Cardiac muscle cell (in vitro differentiated cells and primary cell): ENCODE results near the gene UCK2. TPM values are rescaled to one million over a fixed set of nuclear protein-coding genes. Genes with fewer than 3 reads are reported as not detected.
A peak's percentile ranks its signal among the peaks of the same experiment; 100 is the strongest.

Experiments used
- DNase-seq, 2 donors: peaks; one replicate each; pipeline versions ENCODE4 v3.0.0 to v3.0.0-alpha.2; 2010 to 2017; ENCODE audit warnings: low read depth in 1 of 2, low spot score in 1 of 2
- H3K27ac ChIP-seq: fragments of 200-600 bp; sonication (generic); 2 replicates; pipeline ENCODE4 v1.5.1; 2016
- H3K27me3 ChIP-seq: fragments of 200-600 bp; sonication (generic); 2 replicates; pipeline ENCODE4 v1.6.0; 2016; ENCODE audit warnings: control low read depth
- H3K36me3 ChIP-seq: fragments of 200-600 bp; sonication (generic); 2 replicates; pipeline ENCODE4 v1.5.1; 2016; ENCODE audit warnings: control low read depth
- H3K4me1 ChIP-seq: fragments of 200-600 bp; sonication (generic); 2 replicates; pipeline ENCODE4 v1.8.1; 2017; ENCODE audit warnings: low read depth, mild to moderate bottlenecking, mixed run types
- H3K4me3 ChIP-seq: fragments of 200-600 bp; sonication (generic); 2 replicates; pipeline ENCODE4 v1.5.1; 2016; ENCODE audit warnings: mild to moderate bottlenecking
- H3K9me3 ChIP-seq: fragments of 200-600 bp; sonication (generic); 2 replicates; pipeline ENCODE4 v1.5.1; 2017; ENCODE audit warnings: low read depth, mild to moderate bottlenecking, control low read depth
- CTCF ChIP-seq: IDR thresholded peaks from 2 replicates; pipeline ENCODE4 v1.5.1; 2012; ENCODE audit warnings: low read depth, mild to moderate bottlenecking, low read length
- polyA plus RNA-seq: library from polyadenylated mRNA; unstranded; fragments of >200 nt; fragmentation: Nextera tagmentation; extraction: Ambion mirVana; gene quantifications from 2 replicates; pipeline ENCODE4 v1.2.1, GENCODE V29; 2016
- total RNA-seq: library from RNA; depleted of rRNA; stranded (reverse); fragments of >200 nt; gene quantifications from 2 replicates; pipeline ENCODE4 v1.2.3, GENCODE V29; 2016

Gene UCK2
- total and polyA plus RNA-seq, 2 experiments from 2014 or later: 19.0 to 29.6 TPM

DNA sequence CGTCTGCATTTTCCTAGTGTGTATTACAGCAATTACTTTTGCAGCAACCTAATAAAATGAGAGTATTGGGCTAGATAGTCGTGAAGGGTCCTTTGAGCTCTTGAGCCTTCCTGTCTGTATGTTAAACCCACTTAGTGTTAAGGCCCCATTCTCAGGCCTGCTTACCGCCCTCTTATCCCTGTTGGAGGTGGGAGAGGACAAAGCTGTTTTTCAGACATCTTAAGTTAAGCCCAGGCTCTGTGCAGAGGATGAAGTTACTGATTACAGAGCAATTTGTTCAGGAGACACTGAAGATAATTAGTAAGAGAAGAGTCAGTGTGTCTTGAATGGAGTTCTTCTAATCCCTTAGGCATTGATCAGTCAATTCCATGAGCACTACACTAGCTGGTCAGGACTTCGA is 114.6 kb downstream of the UCK2 start:
- no peak overlapping the region for H3K4me3 ChIP-seq
- no peak overlapping the region for H3K27ac ChIP-seq
- H3K4me1 ChIP-seq: no peaks in the 10 kb centered on the region
- no peaks in the 10 kb centered on the region for H3K9me3 ChIP-seq
- H3K36me3 ChIP-seq: no peaks in the 10 kb centered on the region
- no peak for TF ChIP-seq CTCF
- no peak for DNase-seq
- no peaks in the 10 kb centered on the region for H3K27me3 ChIP-seq

DNA sequence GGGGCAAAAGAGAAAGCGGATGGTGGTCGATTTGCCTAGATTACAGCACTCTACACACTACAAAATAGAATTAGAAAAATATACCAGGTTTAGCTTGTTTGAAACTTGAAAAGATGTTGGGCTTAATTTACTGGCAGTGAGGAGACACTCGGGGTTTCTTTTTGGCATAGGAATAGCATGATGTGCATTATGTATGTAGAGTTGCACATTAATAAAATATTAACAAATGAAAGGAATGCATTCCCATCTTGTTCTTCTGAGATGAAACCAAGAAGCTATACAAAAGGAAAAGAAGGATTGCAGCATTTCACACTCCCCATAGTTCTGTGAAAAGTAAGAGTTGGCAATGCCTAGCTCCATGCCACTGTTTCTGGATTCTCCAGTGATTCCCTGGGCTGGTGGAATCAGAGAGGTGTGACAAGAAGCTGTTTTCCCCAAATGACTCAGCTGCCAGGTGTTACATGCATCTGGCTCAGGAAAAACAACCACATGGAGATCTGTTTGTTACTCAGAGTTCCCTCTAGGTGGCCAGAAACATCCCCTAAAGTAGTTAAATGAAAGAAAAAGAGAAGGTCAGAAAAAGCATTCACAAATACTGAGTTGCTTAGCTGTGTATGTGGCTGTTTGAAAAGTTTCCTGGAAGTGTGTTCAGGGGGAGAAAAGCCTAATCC is 115.6 kb downstream of the UCK2 start:
- Histone ChIP-seq H3K4me1 (no peaks in the 10 kb centered on the region), H3K27me3 (no peaks in the 10 kb centered on the region), H3K36me3 (no peaks in the 10 kb centered on the region), H3K9me3 (no peaks in the 10 kb centered on the region), H3K4me3 (no peak overlapping the region), H3K27ac (no peak overlapping the region)
- TF ChIP-seq CTCF: no peak
- no peak for DNase-seq

DNA sequence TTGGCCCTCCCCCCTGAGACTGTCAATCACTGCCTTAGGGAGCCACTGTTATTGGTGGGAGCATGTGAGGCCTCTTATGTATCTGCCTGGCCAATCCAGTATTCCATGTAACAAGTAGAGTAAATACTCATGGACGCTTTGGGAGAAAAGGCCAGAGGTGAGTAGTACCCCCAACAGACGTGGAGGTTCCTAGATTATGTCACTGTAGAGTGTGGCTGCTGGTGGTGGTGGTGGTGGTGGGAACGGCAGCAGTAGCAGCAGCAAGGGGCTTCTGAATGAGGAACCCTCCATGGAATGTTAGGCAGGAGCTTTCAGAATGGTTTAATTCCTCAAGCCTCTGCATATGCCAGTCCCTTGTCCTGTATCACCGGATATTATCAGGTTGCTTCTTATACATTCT is 118.5 kb downstream of the UCK2 start:
- H3K4me1 ChIP-seq: no peaks in the 10 kb centered on the region
- no peak for TF ChIP-seq CTCF

GRCh38 chr1:165947797-165948455 is 120.5 kb downstream of the UCK2 start:
- no peaks in the 10 kb centered on the region for H3K36me3 ChIP-seq
- no peaks in the 10 kb centered on the region for H3K27me3 ChIP-seq
- no peak for TF ChIP-seq CTCF
- DNase-seq: no peak
- H3K9me3 ChIP-seq: no peaks in the 10 kb centered on the region
- H3K4me1 ChIP-seq: no peaks in the 10 kb centered on the region
- H3K27ac ChIP-seq: no peak overlapping the region
- H3K4me3 ChIP-seq: no peak overlapping the region

More for the DNA sequence above, 118.5 kb downstream of the UCK2 start:
- Histone ChIP-seq H3K9me3 (no peaks in the 10 kb centered on the region), H3K27me3 (no peaks in the 10 kb centered on the region), H3K36me3 (no peaks in the 10 kb centered on the region), H3K4me3 (no peak overlapping the region), H3K27ac (no peak overlapping the region)
- no peak for DNase-seq

- Histone ChIP-seq H3K4me1 (no peaks in the 10 kb centered on the region), H3K36me3 (no peaks in the 10 kb centered on the region), H3K27me3 (no peaks in the 10 kb centered on the region), H3K4me3 (no peak overlapping the region), H3K27ac (no peak overlapping the region), H3K9me3 (no peaks in the 10 kb centered on the region)
- peak; percentile 15 to 75 for DNase-seq
- no peak for TF ChIP-seq CTCF
Measured at GRCh38 chr1:165949335-165950130, 122.1 kb downstream of the UCK2 start.
